NCI-H510A treated with DMSO at 0.1 percent for 48 hours (cell line): ENCODE results near the gene SF3A2.

Source experiments
- DNase-seq: peaks from one replicate; lab custom pipeline; 2025; lab: John Stamatoyannopoulos, UW

Gene SF3A2

DNA sequence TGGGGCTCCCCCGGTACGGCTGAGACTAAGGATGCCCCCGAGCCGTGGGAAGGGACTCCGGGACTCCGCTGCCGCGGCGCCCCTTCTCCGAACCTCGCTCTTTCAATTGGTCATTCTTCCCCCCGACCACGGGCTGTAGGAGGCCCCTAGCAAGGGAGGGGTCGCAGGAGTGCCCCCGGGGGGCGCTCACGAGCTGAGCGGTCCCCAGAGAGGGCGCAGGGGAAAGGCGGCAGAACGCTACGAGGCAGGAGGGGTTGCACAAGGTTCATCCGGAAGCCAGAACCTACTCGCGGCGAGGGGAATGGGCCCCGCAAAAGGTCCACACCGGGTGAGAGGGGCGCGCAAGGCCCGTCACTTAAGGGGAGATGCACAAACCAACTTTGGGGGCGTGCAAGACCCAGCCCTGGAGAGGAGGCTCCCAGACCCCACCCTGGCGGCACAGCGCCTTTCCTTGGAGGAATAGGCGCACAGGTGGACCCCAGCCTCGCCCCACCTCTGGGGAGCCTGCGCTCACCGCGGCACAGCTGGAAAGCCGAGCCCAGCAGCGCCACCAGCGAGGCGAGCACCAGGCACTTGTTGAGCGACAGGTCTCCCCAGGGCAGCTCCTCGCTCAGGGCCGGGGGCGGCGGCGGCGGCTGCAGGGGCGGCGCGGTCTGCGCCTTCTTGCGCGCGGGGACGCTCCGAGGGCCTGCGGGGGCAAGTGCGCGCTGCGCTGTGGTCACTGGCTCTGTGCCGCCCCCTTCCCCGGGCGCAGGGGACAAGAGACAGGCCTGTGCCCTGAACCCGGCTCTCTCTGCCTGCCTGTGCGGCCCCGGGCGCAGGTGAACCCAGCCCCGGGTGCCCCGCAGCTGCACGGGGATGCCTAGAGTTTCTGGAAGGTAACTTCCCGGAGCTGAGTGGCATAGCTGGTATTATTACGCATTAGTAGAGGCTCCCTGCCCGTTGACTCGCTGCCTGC, 16.8 kb downstream of the SF3A2 start:
- DNase-seq, result no peak

DNA sequence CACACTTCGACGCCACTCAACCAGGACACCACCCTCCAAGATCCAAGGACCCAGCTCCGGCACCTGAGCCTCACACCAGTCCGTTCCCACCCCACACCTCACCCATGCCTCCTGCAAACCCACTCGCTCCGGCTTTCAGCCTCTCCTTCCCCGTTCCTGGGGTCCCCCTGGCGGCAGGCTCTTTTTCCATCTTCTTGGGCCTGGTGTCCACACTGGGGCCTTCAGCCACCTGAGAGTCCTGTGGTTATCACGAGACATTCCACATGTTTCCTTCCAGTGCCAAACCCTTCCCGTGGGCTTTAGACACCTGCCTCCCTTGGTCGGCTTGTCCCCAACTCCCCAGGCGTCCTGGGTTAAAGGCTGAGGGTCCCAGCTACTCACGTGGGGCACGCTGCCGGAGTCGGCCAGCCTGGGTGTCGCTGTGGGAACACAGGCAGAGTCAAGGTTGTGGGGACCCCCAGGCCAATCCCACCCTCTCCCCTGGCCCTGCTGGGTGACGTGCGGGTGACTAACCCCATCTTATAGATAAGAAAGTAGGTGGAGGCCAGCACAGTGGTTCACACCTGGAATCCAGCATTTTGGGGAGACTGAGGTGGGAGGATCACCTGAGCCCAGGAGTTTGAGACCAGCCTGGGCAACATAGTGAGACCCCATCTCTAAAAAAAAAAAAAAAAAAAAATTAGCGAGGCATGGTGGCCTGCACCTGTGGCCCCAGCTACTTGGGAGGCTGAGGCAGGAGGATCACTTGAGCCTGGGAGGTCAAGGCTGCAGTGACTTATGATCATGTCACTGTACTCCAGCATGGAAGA, 17.6 kb downstream of the SF3A2 start:
- DNase-seq, result no peak

DNA sequence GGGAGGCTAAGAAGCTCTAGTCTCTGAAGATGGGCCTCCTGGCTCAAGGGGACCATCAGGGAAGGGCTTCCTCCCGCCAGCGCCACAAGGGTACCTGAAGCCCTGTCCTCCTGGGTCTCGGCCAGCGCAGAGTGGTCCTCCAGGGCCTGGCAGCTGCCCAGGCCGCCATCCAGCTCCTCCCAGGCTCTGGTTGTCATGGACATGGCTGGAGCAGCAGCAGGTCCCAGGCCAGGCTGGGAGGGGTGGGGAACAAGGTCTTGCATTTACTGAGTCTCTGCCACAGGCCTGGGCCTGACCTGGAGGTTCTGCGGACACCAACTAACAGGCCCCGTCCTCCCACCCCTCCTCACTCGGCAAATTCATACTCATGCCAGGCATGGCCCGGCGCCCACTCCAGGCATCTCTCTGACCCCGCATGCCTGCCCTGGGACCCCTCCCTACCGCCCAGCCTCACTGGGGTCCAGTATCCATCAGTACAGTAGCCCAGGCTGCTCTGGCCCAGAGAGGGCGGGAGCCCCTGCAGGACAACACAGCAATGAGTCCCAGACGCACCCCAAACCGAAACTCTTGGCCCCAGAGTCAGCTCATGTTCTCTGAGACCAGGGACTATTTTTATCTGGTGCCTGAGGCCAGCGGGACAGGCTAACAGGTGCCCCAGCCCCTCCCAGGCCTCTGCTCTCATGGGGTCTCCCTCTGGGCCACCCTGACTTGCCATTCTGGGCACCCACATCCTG, 18.7 kb downstream of the SF3A2 start:
- DNase-seq, result no peak

- DNase-seq, result no peak
Observed at GRCh38 chr19:2255982-2256685, 19.5 kb downstream of the SF3A2 start, which contains the start of gene JSRP1. Gene JSRP1 (minus strand): TSS chr19:2256417. CDS start chr19:2255314, 1,103 bp downstream.

DNA sequence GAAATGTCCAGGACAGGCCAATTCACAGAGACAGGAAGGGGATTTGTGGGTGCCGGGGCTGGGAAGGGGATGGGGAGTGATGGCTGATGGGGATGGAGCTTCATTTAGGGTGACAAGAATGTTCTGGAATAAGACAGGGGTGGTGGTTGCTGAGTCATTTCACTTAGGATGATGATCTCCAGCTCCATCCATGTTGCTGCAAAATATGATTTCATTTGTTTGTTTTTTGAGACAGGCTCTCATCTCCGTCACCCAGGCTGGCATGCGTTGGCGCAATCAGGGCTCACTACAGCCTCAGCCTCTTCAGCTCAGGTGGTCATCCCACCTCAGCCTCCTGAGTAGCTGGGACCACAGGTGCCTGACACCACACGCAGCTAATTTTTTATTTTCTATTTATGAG, 22.7 kb downstream of the SF3A2 start:
- no peak for DNase-seq

- no peak for DNase-seq
Observed at GRCh38 chr19:2260341-2260805, 23.7 kb downstream of the SF3A2 start.

DNA sequence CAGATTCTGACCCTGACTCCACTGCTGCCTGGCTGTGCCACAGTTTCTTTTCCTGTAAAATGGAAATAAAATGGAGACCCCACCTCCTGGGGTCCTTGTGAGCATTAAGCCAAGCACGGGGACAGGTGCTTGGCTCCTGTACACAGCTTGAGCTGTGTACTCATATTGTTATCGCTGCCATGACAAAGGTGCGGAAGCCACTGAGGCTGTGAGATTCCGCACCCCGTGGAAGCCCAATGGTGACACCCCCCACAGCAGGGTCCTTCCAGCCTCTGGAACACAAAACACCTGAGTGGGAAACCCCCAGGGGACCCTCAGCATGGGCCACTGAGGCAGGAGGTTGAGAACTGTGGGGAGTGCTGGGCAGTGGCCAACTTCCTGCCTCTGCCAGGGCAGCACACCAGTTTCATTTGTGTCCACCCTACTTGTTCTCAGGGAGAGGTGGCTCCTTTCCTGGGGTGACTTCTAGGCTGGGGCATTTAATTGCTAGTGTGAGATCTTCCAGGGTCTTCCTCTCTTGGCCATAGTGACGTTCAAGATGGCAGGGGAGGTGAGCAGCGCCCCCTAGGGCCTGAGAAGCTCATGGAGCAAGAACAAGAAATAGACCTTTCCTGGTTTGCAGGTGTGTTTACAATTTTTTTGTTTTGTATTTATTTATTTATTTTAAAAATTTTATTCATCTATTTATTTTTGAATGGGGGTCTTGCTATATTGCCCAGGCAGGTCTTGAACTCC, 25.0 kb downstream of the SF3A2 start:
- DNase-seq, result no peak

- DNase-seq, result no peak
Observed at GRCh38 chr19:2266183-2266993, 29.8 kb downstream of the SF3A2 start.

DNA sequence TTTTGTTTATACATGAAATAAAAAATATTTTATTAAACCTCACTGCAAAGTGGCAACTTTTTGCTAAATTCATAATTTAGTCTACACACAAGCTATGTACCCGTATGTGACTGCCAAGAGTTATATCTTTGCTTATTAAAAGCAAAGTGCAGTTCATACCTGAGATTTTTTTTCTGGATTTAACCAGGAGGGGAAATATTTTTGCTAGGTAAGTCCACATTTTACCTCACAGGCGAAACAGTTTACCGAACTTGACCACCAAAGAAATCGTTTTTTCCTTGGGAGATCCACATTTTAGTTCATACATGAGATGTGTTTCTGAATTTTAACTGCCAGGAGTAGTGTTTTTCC, 31.8 kb downstream of the SF3A2 start:
- no peak for DNase-seq

DNA sequence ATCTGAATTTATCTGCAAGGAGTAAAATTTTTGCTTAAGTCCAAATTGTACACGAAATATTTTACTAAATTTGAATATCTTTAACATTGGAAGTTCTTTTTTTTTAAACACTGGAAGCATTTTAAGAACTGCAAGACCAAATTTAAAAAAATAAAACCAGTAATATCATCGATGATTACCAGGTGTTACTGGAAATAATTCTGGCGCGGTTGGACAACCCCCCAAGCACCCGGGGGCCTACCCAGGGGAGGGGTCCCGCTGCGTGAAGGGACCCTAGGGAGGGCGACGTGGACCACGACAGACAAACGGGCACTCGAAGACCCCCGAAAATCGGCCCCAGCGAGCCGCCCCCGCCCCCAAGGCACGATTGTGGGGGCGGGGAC, 32.2 kb downstream of the SF3A2 start:
- DNase-seq, result no peak

DNA sequence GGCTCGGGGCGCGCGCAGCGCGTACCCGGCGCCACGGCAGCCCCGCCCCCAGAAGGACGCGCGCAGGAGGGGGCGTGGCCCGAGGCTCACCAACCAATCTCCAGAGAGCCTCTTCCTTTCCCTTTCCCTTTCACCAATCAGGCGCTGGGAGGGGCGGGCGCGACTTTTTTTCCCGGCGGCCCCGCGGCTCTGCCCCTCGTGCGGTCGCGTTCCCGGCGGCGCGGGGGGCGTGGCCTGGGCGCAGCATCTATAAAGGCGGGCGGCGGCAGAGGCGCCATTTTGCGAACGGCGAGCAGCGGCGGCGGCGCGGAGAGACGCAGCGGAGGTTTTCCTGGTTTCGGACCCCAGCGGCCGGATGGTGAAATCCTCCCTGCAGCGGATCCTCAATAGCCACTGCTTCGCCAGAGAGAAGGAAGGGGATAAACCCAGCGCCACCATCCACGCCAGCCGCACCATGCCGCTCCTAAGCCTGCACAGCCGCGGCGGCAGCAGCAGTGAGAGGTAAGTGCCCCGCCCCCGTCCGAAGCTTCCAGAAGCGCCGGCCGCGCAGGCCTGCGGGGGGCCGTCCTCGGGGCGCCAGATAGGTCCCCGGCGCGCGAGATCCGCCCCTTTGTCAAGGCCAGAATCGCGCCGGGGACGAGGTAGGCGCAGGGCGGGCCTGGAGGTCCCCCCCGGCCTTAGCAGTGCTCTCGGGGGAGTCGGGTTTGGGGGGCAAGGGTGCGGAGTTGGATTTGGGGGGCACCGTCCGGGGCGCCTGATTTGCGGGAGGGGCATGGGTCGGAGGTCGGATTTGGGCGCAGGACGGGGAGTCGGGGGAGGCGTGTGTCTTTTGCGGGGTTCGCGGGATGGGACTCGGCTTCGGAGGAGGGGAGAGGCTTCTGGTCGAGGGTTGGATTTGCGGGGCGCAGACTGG, 32.9 kb downstream of the SF3A2 start:
- DNase-seq, result peak; percentile 93

GRCh38 chr19:2270157-2270422, 33.5 kb downstream of the SF3A2 start:
- DNase-seq, result no peak

DNA sequence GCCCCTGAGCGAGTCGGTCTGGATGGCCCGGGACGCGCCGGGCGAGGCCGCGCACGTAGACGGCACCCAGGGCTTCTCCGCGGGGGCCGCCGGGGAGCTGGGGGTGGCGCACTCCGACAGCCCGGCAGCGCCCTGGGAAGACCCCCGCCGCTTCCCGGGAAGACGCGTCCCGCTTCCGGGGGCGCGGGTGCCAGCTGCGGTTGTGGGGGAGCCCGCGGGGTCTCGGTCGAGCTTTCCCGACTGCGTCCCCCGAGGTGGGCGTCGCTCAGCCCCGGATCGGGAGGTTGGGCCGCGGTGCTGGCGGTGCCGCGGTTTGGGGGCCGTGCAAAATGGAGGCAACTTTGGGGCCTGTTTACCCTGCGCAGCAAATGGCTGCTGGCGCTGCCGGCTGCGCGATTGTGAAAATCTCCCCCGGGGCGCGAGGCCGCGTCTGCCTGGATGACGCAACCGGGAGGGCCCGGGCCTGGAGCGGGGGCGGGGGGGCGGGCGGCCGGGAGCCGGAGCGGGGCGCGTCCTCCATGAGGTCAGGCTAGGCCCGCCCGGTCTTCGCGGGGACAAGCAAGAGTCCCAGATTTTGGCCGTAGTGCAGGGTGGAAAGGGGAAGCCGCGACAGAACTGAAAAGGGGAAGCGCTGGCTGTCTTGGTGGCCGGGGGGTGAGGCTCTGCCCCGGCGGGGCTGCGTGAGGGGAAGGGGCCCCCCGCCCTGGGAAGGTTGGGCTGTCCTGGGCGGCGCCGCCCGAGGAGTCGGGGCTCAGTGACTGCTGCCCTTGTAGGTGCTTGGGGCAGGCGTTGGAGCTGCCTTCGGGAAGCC, 34.0 kb downstream of the SF3A2 start:
- no peak for DNase-seq

DNA sequence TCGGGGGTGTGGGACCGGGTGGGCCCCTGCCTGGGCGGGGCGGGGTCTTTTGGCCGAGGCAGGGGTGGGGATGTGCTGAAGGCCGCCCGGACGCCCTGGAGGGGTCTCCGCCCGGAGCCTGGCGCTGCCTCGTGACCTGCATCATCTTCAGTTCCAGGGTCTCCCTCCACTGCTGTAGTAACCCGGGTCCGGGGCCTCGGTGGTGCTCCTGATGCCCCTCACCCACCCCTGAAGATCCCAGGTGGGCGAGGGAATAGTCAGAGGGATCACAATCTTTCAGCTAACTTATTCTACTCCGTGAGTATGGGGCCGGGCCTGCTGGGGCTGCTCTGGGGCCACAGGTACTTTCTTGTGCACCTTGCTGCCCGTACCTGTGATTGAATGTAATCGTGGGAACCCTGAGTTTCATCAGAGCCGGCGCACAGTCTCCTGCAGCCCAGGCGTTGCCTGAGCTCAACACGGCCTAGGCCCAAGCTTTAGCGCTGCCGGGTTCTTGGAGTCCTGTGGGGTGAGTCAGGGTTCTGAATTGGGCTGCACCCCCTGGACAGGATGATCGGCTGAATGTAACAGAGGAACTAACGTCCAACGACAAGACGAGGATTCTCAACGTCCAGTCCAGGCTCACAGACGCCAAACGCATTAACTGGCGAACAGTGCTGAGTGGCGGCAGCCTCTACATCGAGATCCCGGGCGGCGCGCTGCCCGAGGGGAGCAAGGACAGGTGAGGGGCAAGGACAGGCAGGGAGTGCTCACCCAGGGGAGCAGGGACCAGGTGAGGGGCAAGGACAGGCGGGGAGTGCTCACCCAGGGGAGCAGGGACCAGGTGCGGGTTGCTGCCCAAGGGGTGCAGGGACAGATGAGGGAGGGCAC, 34.8 kb downstream of the SF3A2 start:
- no peak for DNase-seq

DNA sequence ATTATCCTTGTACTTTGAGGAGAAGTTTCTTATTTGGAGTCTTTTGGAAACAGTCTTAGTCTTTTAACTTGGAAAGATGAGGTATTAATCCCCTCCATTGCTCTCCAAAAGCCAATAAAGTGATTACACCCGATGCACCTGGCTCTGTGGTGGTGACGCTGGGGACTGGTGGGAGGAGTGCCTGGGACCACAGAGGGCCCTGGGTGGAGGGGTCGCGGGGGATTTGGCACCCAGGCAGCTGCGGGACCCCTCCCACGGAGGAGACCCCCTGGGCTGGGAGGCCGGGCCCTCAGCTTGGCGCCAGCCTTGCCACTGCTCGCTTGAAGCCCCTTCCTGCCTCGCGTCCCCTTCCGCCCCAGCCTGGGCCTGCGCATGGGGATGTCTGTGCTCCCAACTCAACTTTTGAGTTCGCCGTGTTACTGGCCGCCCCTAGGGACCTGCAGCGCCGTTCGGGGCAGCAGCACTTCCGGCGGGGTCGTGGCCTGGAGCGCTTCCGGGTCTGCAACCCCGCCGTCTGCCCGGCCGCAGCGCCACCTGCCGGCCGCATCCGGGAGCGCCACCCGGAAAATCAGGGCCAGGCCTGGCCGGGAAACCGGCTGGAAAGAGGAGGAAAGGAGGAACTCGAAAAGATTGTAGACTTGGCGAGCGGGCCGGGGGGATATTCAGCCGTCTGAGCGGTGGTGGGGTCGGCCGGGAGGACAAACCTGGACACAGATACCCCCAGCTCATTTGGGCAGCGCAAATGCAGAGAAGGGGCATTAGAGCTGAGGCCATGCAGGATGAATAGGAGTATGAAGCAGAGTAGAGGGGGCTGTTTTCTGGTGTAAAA, 36.9 kb downstream of the SF3A2 start:
- peak; percentile 64 for DNase-seq

GRCh38 chr19:2274185-2274711, 37.6 kb downstream of the SF3A2 start:
- DNase-seq, result no peak
